Activated naive CD8-positive, alpha-beta T cell treated with anti-CD3 and anti-CD28 coated beads, Interleukin-2, amount 50 U/mL, for 24 hours (primary cell): ENCODE results near the gene EPB41L4A.
A peak's percentile ranks its signal among the peaks of the same experiment; 100 is the strongest.
"Not testable (repeated sequence)": the region's sequence is repeated elsewhere in the genome, so short reads cannot be mapped to it uniquely, and the experiment has no call there.

ENCODE experiments used
- ATAC-seq: fragments of 150-1000 bp; cut with Tn5 transposase; one replicate; pipeline ENCODE4 v1.10.0; 2021
- DNase-seq: peaks from one replicate; pipeline ENCODE4 v3.0.0; 2021
- H3K27ac Mint-ChIP-seq: one replicate; pipeline ENCODE4 v1.8.0; 2021; ENCODE audit warnings: mild to moderate bottlenecking, mixed read lengths
- H3K27me3 Mint-ChIP-seq: one replicate; pipeline ENCODE4 v1.8.0; 2021; ENCODE audit warnings: mixed read lengths
- H3K36me3 Mint-ChIP-seq: one replicate; pipeline ENCODE4 v1.8.0; 2021; ENCODE audit warnings: low read depth, mixed read lengths
- H3K4me1 Mint-ChIP-seq: one replicate; pipeline ENCODE4 v1.8.0; 2021; ENCODE audit warnings: mixed read lengths
- H3K4me3 Mint-ChIP-seq: one replicate; pipeline ENCODE4 v1.8.0; 2021; ENCODE audit warnings: mild to moderate bottlenecking, moderate library complexity, mixed read lengths
- H3K9me3 Mint-ChIP-seq: one replicate; pipeline ENCODE4 v1.8.0; 2021; ENCODE audit warnings: mixed read lengths

The EPB41L4A gene, protein sequence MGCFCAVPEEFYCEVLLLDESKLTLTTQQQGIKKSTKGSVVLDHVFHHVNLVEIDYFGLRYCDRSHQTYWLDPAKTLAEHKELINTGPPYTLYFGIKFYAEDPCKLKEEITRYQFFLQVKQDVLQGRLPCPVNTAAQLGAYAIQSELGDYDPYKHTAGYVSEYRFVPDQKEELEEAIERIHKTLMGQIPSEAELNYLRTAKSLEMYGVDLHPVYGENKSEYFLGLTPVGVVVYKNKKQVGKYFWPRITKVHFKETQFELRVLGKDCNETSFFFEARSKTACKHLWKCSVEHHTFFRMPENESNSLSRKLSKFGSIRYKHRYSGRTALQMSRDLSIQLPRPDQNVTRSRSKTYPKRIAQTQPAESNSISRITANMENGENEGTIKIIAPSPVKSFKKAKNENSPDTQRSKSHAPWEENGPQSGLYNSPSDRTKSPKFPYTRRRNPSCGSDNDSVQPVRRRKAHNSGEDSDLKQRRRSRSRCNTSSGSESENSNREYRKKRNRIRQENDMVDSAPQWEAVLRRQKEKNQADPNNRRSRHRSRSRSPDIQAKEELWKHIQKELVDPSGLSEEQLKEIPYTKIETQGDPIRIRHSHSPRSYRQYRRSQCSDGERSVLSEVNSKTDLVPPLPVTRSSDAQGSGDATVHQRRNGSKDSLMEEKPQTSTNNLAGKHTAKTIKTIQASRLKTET

DNA sequence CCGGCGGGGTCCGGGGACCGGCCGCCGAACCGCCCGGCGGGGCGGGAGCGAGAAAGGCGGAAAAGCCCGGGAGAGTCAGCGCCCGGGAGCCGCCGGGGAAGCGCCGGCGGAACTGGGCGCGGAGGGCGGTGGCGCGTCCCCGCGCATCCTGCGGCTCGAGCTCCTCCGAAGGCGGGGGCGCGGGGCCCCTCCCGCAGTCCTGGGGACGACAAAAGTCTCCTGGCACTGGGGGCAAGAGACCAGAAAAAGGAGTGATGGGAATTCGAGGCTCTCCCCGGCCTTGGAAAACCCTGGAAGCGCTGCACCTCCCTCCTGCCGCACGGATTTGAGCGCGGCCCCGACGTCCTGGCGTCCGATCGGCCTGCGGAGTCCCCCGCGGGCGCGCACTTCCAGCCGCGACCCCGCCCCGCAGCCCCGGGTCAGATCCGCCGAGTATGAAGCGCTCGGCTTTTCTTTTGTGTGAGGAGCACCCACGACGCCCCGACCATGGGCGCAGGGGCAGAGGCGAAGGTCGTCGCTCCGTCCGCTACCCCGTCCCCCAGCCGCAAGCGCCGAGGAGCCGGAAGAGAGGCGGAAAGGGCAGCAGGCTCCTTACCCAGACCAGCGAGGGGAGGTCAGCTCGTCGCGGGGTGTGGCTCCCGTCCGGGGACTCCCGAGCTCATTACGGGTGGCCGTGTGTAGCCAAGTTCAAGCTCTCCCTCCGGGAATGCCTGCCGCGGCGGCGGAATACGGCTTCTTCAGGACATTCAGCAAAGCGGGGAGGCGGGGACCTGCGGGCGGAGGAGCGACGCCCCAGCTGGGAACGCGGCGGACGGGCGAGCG is at the start of gene EPB41L4A:
EPB41L4A (minus strand) TSS at position 114 of the 822 bp plus-strand sequence. CDS start 238 bp downstream, outside the sequence.
- ATAC-seq: peak; percentile 5
- Mint-ChIP-seq H3K36me3 (no peaks in the 10 kb centered on the region), H3K9me3 (no peaks in the 10 kb centered on the region), H3K4me1 (peaks cover 10% of the 10 kb centered on the region), H3K27me3 (peaks cover 62% of the 10 kb centered on the region), H3K27ac (no peak within 1 kb of the TSS), H3K4me3 (peak within 1 kb of the TSS; percentile 69)
- peak; percentile 5 for DNase-seq

DNA sequence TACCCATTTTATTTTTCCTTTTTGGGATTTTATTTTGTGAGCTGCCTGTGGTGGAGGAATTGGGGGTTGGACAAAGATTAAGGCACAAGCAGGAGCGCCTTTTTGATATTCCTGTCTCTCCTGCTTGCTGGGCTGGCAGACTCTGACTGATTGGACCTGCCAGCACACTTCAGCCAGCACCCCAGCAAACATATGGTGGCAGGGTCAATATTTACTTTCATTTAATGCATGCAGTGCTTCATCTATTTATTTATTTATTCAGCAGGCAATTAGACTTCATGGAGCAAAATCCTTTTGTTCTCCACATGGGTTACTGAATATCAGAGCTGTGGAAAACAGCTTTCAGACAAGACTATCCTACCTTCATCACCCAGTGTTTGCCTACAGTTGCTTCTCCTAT is 48.4 kb upstream of the EPB41L4A start:
- DNase-seq (no peak), ATAC-seq (no peak)
- H3K27me3 Mint-ChIP-seq: peaks cover 11% of the 10 kb centered on the region
- no peaks in the 10 kb centered on the region for H3K36me3 Mint-ChIP-seq
- no peak overlapping the region for H3K27ac Mint-ChIP-seq
- H3K4me3 Mint-ChIP-seq: no peak overlapping the region
- H3K4me1 Mint-ChIP-seq: no peaks in the 10 kb centered on the region
- H3K9me3 Mint-ChIP-seq: no peaks in the 10 kb centered on the region

DNA sequence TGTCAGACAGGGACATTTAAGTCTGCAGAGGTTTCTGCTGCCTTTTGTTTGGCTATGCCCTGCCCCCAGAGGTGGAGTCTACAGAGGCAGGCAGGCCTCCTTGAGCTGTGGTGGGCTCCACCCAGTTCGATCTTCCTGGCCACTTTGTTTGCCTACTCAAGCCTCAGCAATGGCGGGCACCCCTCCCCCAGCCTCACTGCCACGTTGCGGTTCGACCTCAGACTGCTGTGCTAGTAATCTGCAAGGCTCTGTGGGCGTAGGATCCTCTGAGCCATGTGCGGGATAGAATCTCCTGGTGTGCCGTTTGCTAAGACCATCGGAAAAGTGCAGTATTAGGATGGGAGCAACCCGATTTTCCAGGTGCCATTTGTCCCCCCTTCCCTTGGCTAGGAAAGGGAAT is 47.2 kb upstream of the EPB41L4A start:
- not testable (repeated sequence) for H3K9me3 Mint-ChIP-seq, H3K36me3 Mint-ChIP-seq, H3K4me1 Mint-ChIP-seq, DNase-seq, ATAC-seq, H3K4me3 Mint-ChIP-seq, H3K27ac Mint-ChIP-seq
- H3K27me3 Mint-ChIP-seq: peaks cover 10% of the 10 kb centered on the region

DNA sequence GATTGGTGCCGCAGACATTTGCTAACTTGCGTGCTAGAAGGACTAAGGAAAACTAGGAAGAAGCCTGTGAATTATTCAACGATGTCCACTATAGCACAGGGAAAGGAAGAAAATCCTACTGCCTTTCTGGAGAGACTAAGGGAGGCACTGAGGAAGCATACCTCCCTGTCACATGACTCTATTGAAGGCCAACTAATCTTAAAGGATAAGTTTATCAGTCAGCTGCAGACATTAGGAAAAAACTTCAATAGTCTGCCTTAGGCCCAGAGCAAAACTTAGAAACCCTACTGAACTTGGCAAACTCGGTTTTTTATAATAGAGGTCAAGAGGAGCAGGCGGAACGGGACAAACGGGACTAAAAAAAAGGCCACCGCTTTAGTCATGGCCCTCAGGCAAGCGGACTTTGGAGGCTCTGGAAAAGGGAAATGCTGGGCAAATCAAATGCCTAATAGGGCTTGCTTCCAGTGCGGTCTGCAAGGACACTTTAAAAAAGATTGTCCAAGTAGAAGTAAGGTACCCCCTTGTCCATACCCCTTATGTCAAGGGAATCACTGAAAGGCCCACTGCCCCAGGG is 28.2 kb upstream of the EPB41L4A start:
- not testable (repeated sequence) for H3K9me3 Mint-ChIP-seq, H3K4me1 Mint-ChIP-seq, ATAC-seq, H3K36me3 Mint-ChIP-seq, H3K27me3 Mint-ChIP-seq, DNase-seq, H3K4me3 Mint-ChIP-seq, H3K27ac Mint-ChIP-seq

DNA sequence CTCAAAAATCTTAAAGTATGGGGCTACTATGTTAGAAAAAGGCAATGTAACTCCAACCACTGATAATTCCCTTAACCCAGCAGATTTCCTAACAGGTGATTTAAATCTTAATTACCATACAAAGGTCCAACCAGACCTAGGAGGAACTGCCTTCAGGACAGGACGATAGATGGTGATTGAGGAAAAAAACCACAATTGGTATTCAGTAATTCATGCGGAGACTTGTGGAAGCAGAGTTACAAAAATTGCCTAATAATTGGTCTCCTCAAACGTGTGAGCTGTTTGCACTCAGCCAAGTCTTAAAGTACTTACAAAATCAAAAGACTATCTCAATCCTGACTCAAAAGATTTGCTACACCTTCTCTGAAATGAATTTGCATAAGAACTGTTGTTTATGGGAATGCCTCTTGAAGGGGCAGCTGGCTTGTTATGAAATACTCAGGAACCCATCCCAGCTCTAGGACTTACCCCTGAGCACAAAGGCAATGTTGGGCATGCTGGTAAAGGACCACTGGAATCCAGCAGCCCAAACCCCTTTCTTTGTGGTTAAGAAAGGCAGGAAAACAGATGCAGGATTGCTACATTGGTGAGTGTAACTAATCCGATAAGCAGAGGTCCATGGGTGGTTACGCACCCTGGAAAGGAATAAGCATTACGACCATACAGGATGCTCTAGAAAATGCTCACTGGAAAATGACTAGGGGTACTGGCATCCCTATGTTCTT is 26.7 kb upstream of the EPB41L4A start:
- no peaks in the 10 kb centered on the region for H3K4me1 Mint-ChIP-seq
- DNase-seq (no peak), ATAC-seq (no peak)
- no peak overlapping the region for H3K27ac Mint-ChIP-seq
- peaks cover 5% of the 10 kb centered on the region for H3K9me3 Mint-ChIP-seq
- H3K36me3 Mint-ChIP-seq: no peaks in the 10 kb centered on the region
- H3K27me3 Mint-ChIP-seq: no peaks in the 10 kb centered on the region
- no peak overlapping the region for H3K4me3 Mint-ChIP-seq

DNA sequence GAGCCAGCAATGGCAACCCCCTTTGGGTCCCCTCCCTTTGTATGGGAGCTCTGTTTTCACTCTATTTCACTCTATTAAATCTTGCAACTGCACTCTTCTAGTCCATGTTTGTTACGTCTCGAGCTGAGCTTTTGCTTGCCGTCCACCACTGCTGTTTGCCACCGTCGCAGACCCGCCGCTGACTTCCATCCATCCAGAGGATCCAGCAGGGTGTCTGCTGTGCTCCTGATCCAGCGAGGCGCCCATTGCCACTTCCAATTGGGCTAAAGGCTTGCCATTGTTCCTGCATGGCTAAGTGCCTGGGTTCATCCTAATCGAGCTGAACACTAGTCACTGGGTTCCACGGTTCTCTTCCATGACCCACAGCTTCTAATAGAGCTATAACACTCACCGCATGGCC is 24.9 kb upstream of the EPB41L4A start:
- not testable (repeated sequence) for DNase-seq, H3K4me1 Mint-ChIP-seq, H3K27me3 Mint-ChIP-seq, H3K4me3 Mint-ChIP-seq, ATAC-seq, H3K36me3 Mint-ChIP-seq, H3K27ac Mint-ChIP-seq
- peaks cover 16% of the 10 kb centered on the region for H3K9me3 Mint-ChIP-seq

DNA sequence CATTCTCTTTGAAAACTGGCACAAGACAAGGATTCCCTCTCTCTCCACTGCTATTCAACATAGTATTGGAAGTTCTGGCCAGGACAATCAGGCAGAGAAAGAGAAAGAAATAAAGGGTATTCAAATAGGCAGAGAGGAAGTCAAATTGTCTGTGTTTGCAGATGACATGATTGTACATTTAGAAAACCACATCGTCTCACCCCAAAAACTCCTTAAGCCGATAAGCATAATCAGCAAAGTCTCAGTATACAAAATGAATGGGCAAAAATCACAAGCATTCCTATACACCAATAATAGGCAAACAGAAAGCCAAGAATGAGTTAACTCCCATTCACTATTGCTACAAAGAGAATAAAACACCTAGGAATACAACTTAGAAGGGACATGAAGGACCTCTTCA is 21.0 kb upstream of the EPB41L4A start:
- no peaks in the 10 kb centered on the region for H3K27me3 Mint-ChIP-seq
- ATAC-seq (no peak), DNase-seq (no peak)
- H3K27ac Mint-ChIP-seq: no peak overlapping the region
- peaks cover 19% of the 10 kb centered on the region for H3K9me3 Mint-ChIP-seq
- H3K4me1 Mint-ChIP-seq: no peaks in the 10 kb centered on the region
- no peak overlapping the region for H3K4me3 Mint-ChIP-seq
- H3K36me3 Mint-ChIP-seq: no peaks in the 10 kb centered on the region

DNA sequence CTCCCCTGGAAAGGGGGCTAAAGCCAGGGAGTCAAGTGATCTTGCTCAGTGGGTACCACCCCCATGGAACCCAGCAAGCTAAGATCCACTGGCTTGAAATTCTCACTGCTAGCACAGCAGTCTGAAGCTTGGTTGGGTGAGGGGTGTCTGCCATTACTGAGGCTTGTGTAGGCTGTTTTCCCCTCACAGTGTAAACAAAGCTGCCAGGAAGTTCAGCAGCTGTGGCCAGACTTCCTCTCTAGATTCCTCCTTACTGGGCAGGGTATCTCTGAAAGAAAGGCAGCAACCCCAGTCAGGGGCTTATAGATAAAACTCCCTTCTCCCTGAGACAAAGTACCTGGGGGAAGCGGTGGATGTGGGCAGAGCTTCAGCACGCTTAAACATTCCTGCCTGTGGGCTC is 17.1 kb upstream of the EPB41L4A start:
- no peaks in the 10 kb centered on the region for H3K36me3 Mint-ChIP-seq
- ATAC-seq (no peak), DNase-seq (no peak)
- H3K27ac Mint-ChIP-seq: no peak overlapping the region
- no peaks in the 10 kb centered on the region for H3K4me1 Mint-ChIP-seq
- H3K9me3 Mint-ChIP-seq: peaks cover 22% of the 10 kb centered on the region
- H3K27me3 Mint-ChIP-seq: peaks cover 2% of the 10 kb centered on the region
- no peak overlapping the region for H3K4me3 Mint-ChIP-seq

DNA sequence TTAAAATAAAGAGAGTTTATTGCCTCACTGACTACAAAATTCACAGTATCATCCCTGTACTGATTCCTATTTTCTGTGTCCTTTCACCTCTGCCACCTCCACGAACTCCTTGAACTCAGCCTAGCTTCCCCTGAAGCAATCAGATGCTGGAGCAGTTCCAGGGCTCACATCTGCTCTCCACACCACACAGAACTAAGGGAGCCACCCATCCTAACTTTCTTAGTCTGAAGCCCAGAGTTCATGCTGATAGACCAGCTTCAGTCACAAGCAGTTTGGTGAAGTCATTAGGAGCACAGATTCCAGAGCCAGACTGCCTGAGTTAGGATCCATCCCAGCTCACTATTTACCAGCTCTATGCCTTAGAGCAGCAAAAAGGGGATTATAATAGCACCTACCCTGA is 15.6 kb upstream of the EPB41L4A start:
- peaks cover 9% of the 10 kb centered on the region for H3K9me3 Mint-ChIP-seq

DNA sequence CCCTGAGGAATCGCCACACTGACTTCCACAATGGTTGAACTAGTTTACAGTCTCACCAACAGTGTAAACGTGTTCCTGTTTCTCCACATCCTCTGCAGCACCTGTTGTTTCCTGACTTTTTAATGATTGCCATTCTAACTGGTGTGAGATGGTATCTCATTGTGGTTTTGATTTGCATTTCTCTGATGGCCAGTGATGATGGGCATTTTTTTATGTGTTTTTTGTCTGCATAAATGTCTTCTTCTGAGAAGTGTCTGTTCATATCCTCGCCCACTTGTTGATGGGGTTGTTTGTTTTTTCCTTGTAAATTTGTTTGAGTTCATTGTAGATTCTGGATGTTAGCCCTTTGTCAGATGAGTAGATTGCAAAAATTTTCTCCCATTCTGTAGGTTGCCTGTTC is 7.1 kb upstream of the EPB41L4A start:
- H3K27me3 Mint-ChIP-seq: peaks cover 32% of the 10 kb centered on the region
- DNase-seq, ATAC-seq, H3K36me3 Mint-ChIP-seq, H3K9me3 Mint-ChIP-seq, H3K27ac Mint-ChIP-seq, H3K4me1 Mint-ChIP-seq, H3K4me3 Mint-ChIP-seq: not testable (repeated sequence)

More for the DNA sequence above, 15.6 kb upstream of the EPB41L4A start:
- Mint-ChIP-seq H3K4me3 (no peak overlapping the region), H3K4me1 (no peaks in the 10 kb centered on the region), H3K36me3 (no peaks in the 10 kb centered on the region), H3K27me3 (peaks cover 2% of the 10 kb centered on the region), H3K27ac (no peak overlapping the region)
- DNase-seq: no peak
- ATAC-seq: no peak

DNA sequence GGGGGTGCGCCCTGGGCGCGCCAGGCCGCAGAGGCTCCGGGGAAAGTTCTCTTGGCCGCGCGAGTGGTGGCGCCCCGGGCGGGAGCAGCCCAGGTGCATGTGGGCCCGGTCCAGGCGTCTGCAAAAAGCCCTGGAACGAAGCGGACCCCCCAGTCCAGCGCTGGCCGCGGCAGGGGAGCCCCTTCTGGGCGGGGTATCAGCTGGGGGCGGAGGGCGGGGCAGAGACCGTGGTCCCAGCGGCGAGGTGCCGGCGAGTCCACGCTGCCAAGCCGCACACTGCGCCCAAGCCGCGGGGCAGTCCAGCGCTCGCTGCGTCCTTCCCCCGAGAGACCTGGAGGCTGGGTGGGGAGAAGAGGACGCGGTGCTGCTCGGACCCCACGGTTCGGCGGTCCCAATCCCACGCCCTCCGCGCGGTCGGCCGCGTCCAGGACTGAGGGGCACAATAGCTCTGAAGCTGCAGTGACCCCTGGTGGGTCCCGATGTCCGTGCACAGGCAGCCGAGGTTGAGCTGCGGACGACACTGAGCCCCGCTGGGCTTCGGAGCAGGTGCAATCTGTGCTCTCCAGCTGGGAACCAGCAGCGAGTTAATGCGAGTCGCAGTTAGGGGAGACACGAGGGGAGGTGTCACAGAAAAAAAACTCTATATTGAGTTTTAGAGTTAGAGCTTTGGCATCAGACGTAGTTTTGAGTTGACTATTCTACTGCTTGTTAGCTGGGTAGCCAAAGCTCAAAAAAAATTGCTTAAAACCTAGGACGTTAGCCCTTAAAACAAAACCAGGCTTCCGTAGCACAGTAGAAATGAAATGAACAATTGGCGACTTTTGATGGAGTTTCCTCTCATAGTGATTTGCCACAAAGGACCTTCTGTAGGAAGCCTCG is 1.1 kb upstream of the EPB41L4A start:
- peak overlapping the region; percentile 24 for H3K4me3 Mint-ChIP-seq
- DNase-seq (peak; percentile 54), ATAC-seq (peak; percentile 66)
- H3K27ac Mint-ChIP-seq: no peak overlapping the region
- no peaks in the 10 kb centered on the region for H3K9me3 Mint-ChIP-seq
- peaks cover 10% of the 10 kb centered on the region for H3K4me1 Mint-ChIP-seq
- peaks cover 63% of the 10 kb centered on the region for H3K27me3 Mint-ChIP-seq
- no peaks in the 10 kb centered on the region for H3K36me3 Mint-ChIP-seq

DNA sequence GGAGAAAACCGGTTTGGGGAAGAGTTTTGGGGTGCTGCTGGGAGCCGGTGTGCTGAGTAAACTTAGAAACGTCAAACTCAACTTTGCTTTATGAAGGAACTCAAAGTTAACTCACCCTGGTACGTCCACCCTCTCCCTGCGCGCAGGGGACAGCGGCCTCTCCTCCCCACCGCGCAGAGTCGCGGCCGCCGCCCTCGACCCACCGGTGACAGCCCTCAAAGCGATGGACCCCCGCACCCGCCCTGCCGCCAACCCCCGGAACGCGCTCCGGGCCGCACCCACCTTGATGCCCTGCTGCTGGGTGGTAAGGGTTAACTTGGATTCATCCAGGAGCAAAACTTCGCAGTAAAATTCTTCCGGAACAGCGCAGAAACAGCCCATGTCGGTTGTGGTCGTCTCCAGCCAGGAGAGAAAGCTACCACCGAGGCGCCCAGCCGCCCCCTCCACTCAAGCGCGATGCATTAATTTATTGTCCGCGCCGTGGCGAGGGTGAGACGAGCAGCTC is 366 bp downstream of the EPB41L4A start:
- ATAC-seq: no peak
- Mint-ChIP-seq H3K4me1 (peaks cover 10% of the 10 kb centered on the region), H3K27ac (no peak overlapping the region)

More for the DNA sequence above, 366 bp downstream of the EPB41L4A start:
- no peaks in the 10 kb centered on the region for H3K9me3 Mint-ChIP-seq
- DNase-seq: no peak
- no peaks in the 10 kb centered on the region for H3K36me3 Mint-ChIP-seq
- peak overlapping the region; percentile 69 for H3K4me3 Mint-ChIP-seq
- H3K27me3 Mint-ChIP-seq: peaks cover 64% of the 10 kb centered on the region
